ENCODE data around the gene ERP29. TPM values are rescaled to one million over a fixed set of nuclear protein-coding genes. Genes with fewer than 3 reads are reported as not detected.
A peak's percentile ranks its signal among the peaks of the same experiment; 100 is the strongest.
"Not testable (repeated sequence)": the region's sequence is repeated elsewhere in the genome, so short reads cannot be mapped to it uniquely, and the experiment has no call there.

Gene ERP29
- total and polyA plus RNA-seq, 5 donors = 39.0 to 58.3 (median 53.9) TPM

DNA sequence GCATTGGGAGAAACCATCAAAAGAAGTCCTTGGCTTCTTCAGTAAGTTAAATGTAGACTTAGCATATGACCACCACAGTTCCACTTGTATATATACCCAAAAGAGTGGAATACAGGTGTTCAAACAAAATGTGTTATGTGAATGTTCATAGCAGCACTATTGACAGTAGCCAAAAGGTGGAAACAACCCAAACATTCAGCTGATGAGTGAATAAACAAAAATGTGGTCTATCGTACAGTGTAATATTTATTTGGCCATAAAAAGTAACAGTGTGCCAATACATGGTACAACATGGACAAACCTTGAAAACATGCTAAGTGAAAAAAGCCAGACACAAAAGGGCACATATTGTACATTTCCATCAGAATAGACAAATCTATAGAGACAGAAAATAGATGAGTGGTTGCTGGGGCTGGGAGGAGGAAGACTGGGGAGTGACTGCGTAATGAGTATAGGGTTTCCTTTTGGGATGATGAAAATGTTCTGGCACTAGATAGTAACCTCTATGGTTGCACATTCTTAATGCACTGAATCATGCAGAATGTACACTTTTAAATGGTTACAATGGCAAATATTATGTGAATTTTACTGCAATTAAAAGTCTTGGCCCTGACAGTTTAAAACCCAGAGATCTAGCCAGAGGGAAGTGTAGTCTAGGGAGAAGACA, 5.5 kb downstream of the ERP29 start:
- Histone ChIP-seq H3K4me3 (ENCODE audit: low read length) (no peak overlapping the region), H3K27ac (ENCODE audit: low read length) (no peak overlapping the region), H3K27me3 (ENCODE audit: control insufficient read depth, insufficient read depth) (no peaks in the 10 kb centered on the region), H3K4me1 (ENCODE audit: control insufficient read depth, insufficient read depth, low read length) (peaks cover 4% of the 10 kb centered on the region), H3K9me3 (ENCODE audit: control insufficient read depth, low read length) (no peaks in the 10 kb centered on the region)
- 87% methylated on average over 2 of the region's 2 CpGs for WGBS
- DNase-seq (no peak), ATAC-seq (no peak)
- intact Hi-C loops (cut with DNase I) = loop anchor here in 2 of 4 donors (10.0 kb wide), 1 partner anchor 74 kb away; no protein-coding TSS in a partner anchor

- H3K4me1 ChIP-seq (ENCODE audit: control insufficient read depth, insufficient read depth, low read length) = peaks cover 2% of the 10 kb centered on the region
- DNase-seq = no peak
- no peak for ATAC-seq
- 85% methylated on average over 8 of the region's 8 CpGs for WGBS
- intact Hi-C loops (cut with DNase I) = no loop called here
- no peaks in the 10 kb centered on the region for H3K9me3 ChIP-seq (ENCODE audit: control insufficient read depth, low read length)
- no peaks in the 10 kb centered on the region for H3K27me3 ChIP-seq (ENCODE audit: control insufficient read depth, insufficient read depth)
- H3K27ac ChIP-seq (ENCODE audit: low read length) = no peak overlapping the region
- H3K4me3 ChIP-seq (ENCODE audit: low read length) = no peak overlapping the region
Observed at GRCh38 chr12:112020947-112021457, 7.8 kb downstream of the ERP29 start.

GRCh38 chr12:112022241-112023016, 9.2 kb downstream of the ERP29 start:
- Histone ChIP-seq H3K27ac (ENCODE audit: low read length) (no peak overlapping the region), H3K4me1 (ENCODE audit: control insufficient read depth, insufficient read depth, low read length) (peaks cover 2% of the 10 kb centered on the region), H3K27me3 (ENCODE audit: control insufficient read depth, insufficient read depth) (no peaks in the 10 kb centered on the region), H3K4me3 (ENCODE audit: low read length) (no peak overlapping the region), H3K9me3 (ENCODE audit: control insufficient read depth, low read length) (no peaks in the 10 kb centered on the region)
- 87% methylated on average over 11 of the region's 11 CpGs for WGBS
- DNase-seq (no peak), ATAC-seq (peak; percentile 32 to 36)
- intact Hi-C loops (cut with DNase I) = no loop called here

- WGBS = 89% methylated on average over 4 of the region's 4 CpGs
- Histone ChIP-seq H3K9me3 (ENCODE audit: control insufficient read depth, low read length) (no peaks in the 10 kb centered on the region), H3K4me3 (ENCODE audit: low read length) (no peak overlapping the region), H3K27ac (ENCODE audit: low read length) (no peak overlapping the region), H3K27me3 (ENCODE audit: control insufficient read depth, insufficient read depth) (no peaks in the 10 kb centered on the region), H3K4me1 (ENCODE audit: control insufficient read depth, insufficient read depth, low read length) (peaks cover 2% of the 10 kb centered on the region)
- no peak for DNase-seq
- ATAC-seq = no peak
- intact Hi-C loops (cut with DNase I) = no loop called here
Observed at GRCh38 chr12:112023759-112024396, 10.7 kb downstream of the ERP29 start.

DNA sequence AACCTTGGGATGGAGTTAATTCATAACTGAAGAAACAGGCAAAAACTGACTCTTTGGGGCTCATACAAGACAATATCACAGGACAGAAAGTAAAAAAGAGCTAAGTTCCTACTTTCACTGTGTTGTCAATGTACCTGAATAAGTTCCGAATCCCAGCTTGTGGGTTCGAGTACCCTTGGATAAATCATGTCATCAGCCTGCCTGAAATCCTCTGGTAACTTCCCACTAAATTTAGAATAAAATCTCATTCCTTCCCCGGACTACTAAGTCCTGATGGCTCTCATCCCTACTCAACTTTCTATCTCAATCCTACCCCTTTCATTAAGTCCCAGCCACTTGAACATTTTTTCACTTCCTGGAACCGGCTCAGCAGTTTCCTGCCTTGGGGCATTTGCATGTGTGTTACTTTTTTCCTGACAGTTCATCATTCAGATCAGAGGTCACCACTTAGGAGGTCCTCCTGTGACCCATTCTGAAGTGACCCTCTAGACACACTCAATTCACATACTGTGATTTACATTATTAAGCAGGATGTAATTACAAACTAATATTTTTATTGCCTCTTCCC, 12.7 kb downstream of the ERP29 start:
- Histone ChIP-seq H3K4me3 (ENCODE audit: low read length) (no peak overlapping the region), H3K27ac (ENCODE audit: low read length) (no peak overlapping the region), H3K27me3 (ENCODE audit: control insufficient read depth, insufficient read depth) (no peaks in the 10 kb centered on the region), H3K4me1 (ENCODE audit: control insufficient read depth, insufficient read depth, low read length) (peaks cover 2% of the 10 kb centered on the region), H3K9me3 (ENCODE audit: control insufficient read depth, low read length) (no peaks in the 10 kb centered on the region)
- 70% methylated on average over 4 of the region's 4 CpGs for WGBS
- ATAC-seq (no peak), DNase-seq (no peak)
- intact Hi-C loops (cut with DNase I) = no loop called here

DNA sequence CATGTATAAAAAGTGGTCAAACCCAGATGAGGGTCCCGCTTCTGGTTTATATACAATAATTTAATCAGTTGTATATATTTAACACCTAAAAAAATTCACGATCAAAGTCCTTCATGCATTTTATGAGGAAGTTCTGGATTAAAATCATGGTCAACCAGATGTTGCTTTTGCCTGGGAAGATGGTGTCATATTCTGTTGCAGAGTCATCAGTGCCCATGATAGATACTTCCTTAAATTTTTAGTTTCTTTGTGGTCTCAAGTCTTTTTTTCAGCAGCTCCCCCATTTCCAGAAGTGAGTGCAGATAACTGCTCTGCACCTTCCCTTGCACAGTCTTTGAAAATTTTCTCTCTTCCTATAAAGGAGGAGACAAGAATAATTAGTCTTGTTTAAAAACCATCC, 16.1 kb downstream of the ERP29 start:
- H3K4me3 ChIP-seq (ENCODE audit: low read length) = no peak overlapping the region
- no peaks in the 10 kb centered on the region for H3K27me3 ChIP-seq (ENCODE audit: control insufficient read depth, insufficient read depth)
- 92% methylated on average over 2 of the region's 2 CpGs for WGBS
- peaks cover 2% of the 10 kb centered on the region for H3K4me1 ChIP-seq (ENCODE audit: control insufficient read depth, insufficient read depth, low read length)
- ATAC-seq (no peak), DNase-seq (no peak)
- no peak overlapping the region for H3K27ac ChIP-seq (ENCODE audit: low read length)
- intact Hi-C loops (cut with DNase I) = no loop called here
- H3K9me3 ChIP-seq (ENCODE audit: control insufficient read depth, low read length) = no peaks in the 10 kb centered on the region

GRCh38 chr12:112031472-112031871, 18.2 kb downstream of the ERP29 start:
- Histone ChIP-seq H3K4me1 (ENCODE audit: control insufficient read depth, insufficient read depth, low read length) (no peaks in the 10 kb centered on the region), H3K9me3 (ENCODE audit: control insufficient read depth, low read length) (no peaks in the 10 kb centered on the region), H3K27me3 (ENCODE audit: control insufficient read depth, insufficient read depth) (no peaks in the 10 kb centered on the region), H3K4me3 (ENCODE audit: low read length) (no peak overlapping the region), H3K27ac (ENCODE audit: low read length) (no peak overlapping the region)
- intact Hi-C loops (cut with DNase I) = no loop called here
- no peak for DNase-seq
- peak in 1 of 2 donors; percentile 37 for ATAC-seq
- WGBS = 65% methylated on average over 2 of the region's 2 CpGs

GRCh38 chr12:112032292-112032691, 19.1 kb downstream of the ERP29 start:
- intact Hi-C loops (cut with DNase I) = no loop called here
- WGBS = 85% methylated on average over 5 of the region's 5 CpGs
- Histone ChIP-seq H3K4me3 (ENCODE audit: low read length) (no peak overlapping the region), H3K27ac (ENCODE audit: low read length) (no peak overlapping the region), H3K9me3 (ENCODE audit: control insufficient read depth, low read length) (no peaks in the 10 kb centered on the region), H3K27me3 (ENCODE audit: control insufficient read depth, insufficient read depth) (no peaks in the 10 kb centered on the region), H3K4me1 (ENCODE audit: control insufficient read depth, insufficient read depth, low read length) (no peaks in the 10 kb centered on the region)
- ATAC-seq (no peak), DNase-seq (no peak)

DNA sequence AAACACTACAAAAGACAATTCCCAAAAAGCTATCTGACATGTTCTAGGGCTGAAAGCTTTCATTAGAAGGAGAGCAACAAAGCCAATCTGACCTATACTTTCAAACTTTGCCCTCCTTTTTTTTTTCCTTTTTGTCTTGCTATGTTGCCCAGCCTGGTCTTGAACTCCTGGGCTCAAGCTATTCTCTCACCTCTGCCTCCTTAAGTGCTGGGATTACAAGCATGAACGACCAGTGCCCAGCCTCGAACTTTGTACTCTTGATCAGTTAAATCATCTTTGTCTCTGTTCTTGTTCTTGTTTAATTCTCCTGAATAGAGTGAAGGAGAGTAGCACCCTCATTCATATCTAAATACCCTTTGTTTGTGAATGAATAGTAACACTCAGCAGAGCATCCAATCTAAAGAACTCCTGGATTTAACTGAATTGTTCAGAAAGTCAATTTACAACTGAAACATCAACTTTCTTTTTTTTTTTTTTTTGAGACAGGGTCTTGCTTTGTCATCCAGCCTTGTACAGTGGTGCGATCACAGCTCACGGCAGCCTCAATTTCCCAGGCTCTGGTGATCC, 22.1 kb downstream of the ERP29 start:
- 87% methylated on average over 4 of the region's 4 CpGs for WGBS
- Histone ChIP-seq H3K27me3 (ENCODE audit: control insufficient read depth, insufficient read depth) (no peaks in the 10 kb centered on the region), H3K9me3 (ENCODE audit: control insufficient read depth, low read length) (no peaks in the 10 kb centered on the region), H3K27ac (ENCODE audit: low read length) (no peak overlapping the region), H3K4me3 (ENCODE audit: low read length) (no peak overlapping the region), H3K4me1 (ENCODE audit: control insufficient read depth, insufficient read depth, low read length) (no peaks in the 10 kb centered on the region)
- ATAC-seq (no peak), DNase-seq (no peak)
- intact Hi-C loops (cut with DNase I) = loop anchor here in 1 of 4 donors (5.0 kb wide), 1 partner anchor 37 kb away; no protein-coding TSS in a partner anchor

GRCh38 chr12:112036614-112037013, 23.4 kb downstream of the ERP29 start:
- not testable (repeated sequence) for H3K27me3 ChIP-seq (ENCODE audit: control insufficient read depth, insufficient read depth); H3K4me1 ChIP-seq (ENCODE audit: control insufficient read depth, insufficient read depth, low read length); H3K27ac ChIP-seq (ENCODE audit: low read length); ATAC-seq; DNase-seq; H3K4me3 ChIP-seq (ENCODE audit: low read length); H3K9me3 ChIP-seq (ENCODE audit: control insufficient read depth, low read length)
- intact Hi-C loops (cut with DNase I) = loop anchor here in 1 of 4 donors (5.0 kb wide), 1 partner anchor 36 kb away; no protein-coding TSS in a partner anchor
- 97% methylated on average over 12 of the region's 12 CpGs for WGBS

Data from right cardiac atrium (tissue), 5 donors.